ENCODE results near the gene LHPP.

DNA sequence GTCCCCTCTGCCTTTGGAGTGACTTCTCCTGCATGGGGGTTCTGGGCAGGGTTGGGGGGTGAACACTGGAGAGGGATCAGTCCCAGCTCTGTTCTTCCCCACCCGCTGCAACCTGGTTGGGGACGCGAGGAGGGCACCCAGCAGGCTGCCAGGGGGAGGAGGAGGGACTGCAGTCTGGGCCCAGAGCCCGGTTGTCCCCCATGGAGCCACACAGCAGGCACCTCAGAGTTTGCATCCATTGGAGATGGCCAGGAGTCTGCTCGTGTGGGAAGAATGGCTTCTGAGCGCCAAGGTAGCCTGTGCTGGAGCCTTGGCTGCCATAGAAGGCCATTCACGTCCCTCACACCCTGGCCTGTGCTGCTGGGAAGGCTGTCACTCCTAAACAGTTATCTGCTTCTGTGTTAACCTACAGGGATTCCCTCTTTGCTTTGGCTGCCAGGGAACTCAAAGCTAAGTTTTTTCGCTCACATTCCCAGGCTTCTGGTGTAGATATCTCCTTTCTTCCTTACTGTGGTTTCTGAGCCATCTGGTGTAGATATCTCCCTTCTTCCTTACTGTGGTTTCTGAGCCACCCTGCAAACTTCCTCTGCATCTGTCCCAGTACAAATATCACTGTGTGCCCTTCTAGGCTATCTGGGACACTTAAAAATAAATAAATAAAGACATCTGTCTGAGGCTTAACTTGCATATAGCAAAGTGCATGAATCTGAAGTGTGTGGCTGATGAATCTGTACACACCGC lies 133.7 kb downstream of the LHPP start:
- TF ChIP-seq, protein P1, sequence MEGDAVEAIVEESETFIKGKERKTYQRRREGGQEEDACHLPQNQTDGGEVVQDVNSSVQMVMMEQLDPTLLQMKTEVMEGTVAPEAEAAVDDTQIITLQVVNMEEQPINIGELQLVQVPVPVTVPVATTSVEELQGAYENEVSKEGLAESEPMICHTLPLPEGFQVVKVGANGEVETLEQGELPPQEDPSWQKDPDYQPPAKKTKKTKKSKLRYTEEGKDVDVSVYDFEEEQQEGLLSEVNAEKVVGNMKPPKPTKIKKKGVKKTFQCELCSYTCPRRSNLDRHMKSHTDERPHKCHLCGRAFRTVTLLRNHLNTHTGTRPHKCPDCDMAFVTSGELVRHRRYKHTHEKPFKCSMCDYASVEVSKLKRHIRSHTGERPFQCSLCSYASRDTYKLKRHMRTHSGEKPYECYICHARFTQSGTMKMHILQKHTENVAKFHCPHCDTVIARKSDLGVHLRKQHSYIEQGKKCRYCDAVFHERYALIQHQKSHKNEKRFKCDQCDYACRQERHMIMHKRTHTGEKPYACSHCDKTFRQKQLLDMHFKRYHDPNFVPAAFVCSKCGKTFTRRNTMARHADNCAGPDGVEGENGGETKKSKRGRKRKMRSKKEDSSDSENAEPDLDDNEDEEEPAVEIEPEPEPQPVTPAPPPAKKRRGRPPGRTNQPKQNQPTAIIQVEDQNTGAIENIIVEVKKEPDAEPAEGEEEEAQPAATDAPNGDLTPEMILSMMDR (IDR thresholded peaks at IDR 0.05), result no peak
- TF ChIP-seq POLR2AphosphoS5 (IDR thresholded peaks at IDR 0.05), result no peak
